GM21619 (cell line): ENCODE results near the gene PDE6A.

ENCODE experiments used
- ATAC-seq: cut with Tn5 transposase; IDR thresholded peaks from one replicate; pipeline ENCODE4 v1.9.1; 2021; ENCODE audit not compliant: unreplicated experiment

Gene PDE6A

GRCh38 chr5:149930749-149931574 is 13.6 kb downstream of the PDE6A start:
- ATAC-seq: no peak

- ATAC-seq: no peak
Measured at GRCh38 chr5:149930043-149930748, 14.4 kb downstream of the PDE6A start.

- no peak for ATAC-seq
Measured at GRCh38 chr5:149924486-149924885, 20.1 kb downstream of the PDE6A start.

- no peak for ATAC-seq
Measured at GRCh38 chr5:149922950-149923349, 21.6 kb downstream of the PDE6A start.

- no peak for ATAC-seq
Measured at GRCh38 chr5:149921597-149921996, 23.0 kb downstream of the PDE6A start.

GRCh38 chr5:149917073-149917676 is 27.4 kb downstream of the PDE6A start:
- ATAC-seq: no peak

GRCh38 chr5:149916334-149917072 is 28.1 kb downstream of the PDE6A start:
- ATAC-seq: no peak

- no peak for ATAC-seq
Measured at GRCh38 chr5:149915392-149916260, 29.0 kb downstream of the PDE6A start.

- ATAC-seq: no peak
Measured at GRCh38 chr5:149913436-149914419, 30.9 kb downstream of the PDE6A start.

- no peak for ATAC-seq
Measured at GRCh38 chr5:149912226-149912871, 32.2 kb downstream of the PDE6A start.

GRCh38 chr5:149911031-149911430 is 33.6 kb downstream of the PDE6A start:
- no peak for ATAC-seq

GRCh38 chr5:149907828-149908227 is 36.8 kb downstream of the PDE6A start:
- no peak for ATAC-seq

GRCh38 chr5:149904977-149905376 is 39.6 kb downstream of the PDE6A start:
- no peak for ATAC-seq

GRCh38 chr5:149904293-149904886 is 40.2 kb downstream of the PDE6A start:
- no peak for ATAC-seq

- ATAC-seq: no peak
Measured at GRCh38 chr5:149903404-149903803, 41.2 kb downstream of the PDE6A start.

GRCh38 chr5:149902177-149902576 is 42.4 kb downstream of the PDE6A start:
- ATAC-seq: no peak

GRCh38 chr5:149901511-149901910 is 43.1 kb downstream of the PDE6A start:
- ATAC-seq: no peak

GRCh38 chr5:149900390-149900789 is 44.2 kb downstream of the PDE6A start:
- no peak for ATAC-seq
